NK-92 (cell line): ENCODE measurements around the gene RHNO1.
"Not testable (repeated sequence)": the region's sequence is repeated elsewhere in the genome, so short reads cannot be mapped to it uniquely, and the experiment has no call there.

ENCODE experiments used
- DNase-seq: peaks from one replicate; lab custom pipeline; 2025; ENCODE audit not compliant: unreplicated experiment; lab: John Stamatoyannopoulos, UW

RHNO1 gene

GRCh38 chr12:2858334-2858733, 18.7 kb upstream of the RHNO1 start:
- no peak for DNase-seq

GRCh38 chr12:2858944-2859421, 18.0 kb upstream of the RHNO1 start:
- no peak for DNase-seq

GRCh38 chr12:2860170-2860569, 16.9 kb upstream of the RHNO1 start:
- no peak for DNase-seq

GRCh38 chr12:2862876-2863275, 14.1 kb upstream of the RHNO1 start:
- no peak for DNase-seq

- not testable (repeated sequence) for DNase-seq
Observed at GRCh38 chr12:2863402-2863801, 13.6 kb upstream of the RHNO1 start.

GRCh38 chr12:2864198-2864597, 12.8 kb upstream of the RHNO1 start:
- no peak for DNase-seq

- not testable (repeated sequence) for DNase-seq
Observed at GRCh38 chr12:2868986-2869632, 7.9 kb upstream of the RHNO1 start.

GRCh38 chr12:2876431-2877046, 484 bp upstream of the RHNO1 start:
- no peak for DNase-seq

GRCh38 chr12:2877953-2878732, 1.1 kb downstream of the RHNO1 start:
- DNase-seq = no peak

- no peak for DNase-seq
Observed at GRCh38 chr12:2879853-2880252, 2.8 kb downstream of the RHNO1 start.

- no peak for DNase-seq
Observed at GRCh38 chr12:2884810-2885209, 7.8 kb downstream of the RHNO1 start.

GRCh38 chr12:2886768-2887450, 9.9 kb downstream of the RHNO1 start:
- no peak for DNase-seq

- DNase-seq = no peak
Observed at GRCh38 chr12:2890001-2890387, 13.0 kb downstream of the RHNO1 start.

- peak; percentile 86 for DNase-seq
Observed at GRCh38 chr12:2890388-2891239, 13.6 kb downstream of the RHNO1 start, which contains the start of gene TULP3. Gene TULP3 (plus strand): TSS chr12:2890891. CDS start chr12:2890948, 57 bp downstream.

GRCh38 chr12:2891240-2892053, 14.4 kb downstream of the RHNO1 start:
- DNase-seq = no peak

- no peak for DNase-seq
Observed at GRCh38 chr12:2892246-2892645, 15.2 kb downstream of the RHNO1 start.

GRCh38 chr12:2893007-2893406, 16.0 kb downstream of the RHNO1 start:
- DNase-seq = no peak

- no peak for DNase-seq
Observed at GRCh38 chr12:2895051-2895451, 18.0 kb downstream of the RHNO1 start.

GRCh38 chr12:2895511-2895910, 18.5 kb downstream of the RHNO1 start:
- DNase-seq = no peak

- no peak for DNase-seq
Observed at GRCh38 chr12:2897418-2897817, 20.4 kb downstream of the RHNO1 start.
